ENCODE measurements around the gene PEF1.

DNA sequence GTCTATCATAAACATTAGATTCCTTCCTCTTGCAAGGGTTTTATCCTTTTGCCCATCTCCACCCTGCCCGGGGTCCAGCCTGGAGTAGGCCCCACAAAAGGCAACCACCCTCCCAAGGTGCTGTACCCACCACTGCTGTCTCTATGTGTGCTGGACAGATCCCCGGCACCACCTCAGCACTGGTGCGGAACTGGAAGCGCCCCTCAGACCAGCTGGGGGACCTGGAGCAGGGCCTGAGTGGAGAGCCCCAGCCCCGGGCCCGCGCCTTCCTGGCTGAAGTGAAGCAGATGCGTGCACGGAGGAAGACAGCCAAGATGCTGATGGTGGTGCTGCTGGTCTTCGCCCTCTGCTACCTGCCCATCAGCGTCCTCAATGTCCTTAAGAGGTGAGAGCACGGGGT, 21.3 kb downstream of the PEF1 start:
- TF ChIP-seq, protein P1, sequence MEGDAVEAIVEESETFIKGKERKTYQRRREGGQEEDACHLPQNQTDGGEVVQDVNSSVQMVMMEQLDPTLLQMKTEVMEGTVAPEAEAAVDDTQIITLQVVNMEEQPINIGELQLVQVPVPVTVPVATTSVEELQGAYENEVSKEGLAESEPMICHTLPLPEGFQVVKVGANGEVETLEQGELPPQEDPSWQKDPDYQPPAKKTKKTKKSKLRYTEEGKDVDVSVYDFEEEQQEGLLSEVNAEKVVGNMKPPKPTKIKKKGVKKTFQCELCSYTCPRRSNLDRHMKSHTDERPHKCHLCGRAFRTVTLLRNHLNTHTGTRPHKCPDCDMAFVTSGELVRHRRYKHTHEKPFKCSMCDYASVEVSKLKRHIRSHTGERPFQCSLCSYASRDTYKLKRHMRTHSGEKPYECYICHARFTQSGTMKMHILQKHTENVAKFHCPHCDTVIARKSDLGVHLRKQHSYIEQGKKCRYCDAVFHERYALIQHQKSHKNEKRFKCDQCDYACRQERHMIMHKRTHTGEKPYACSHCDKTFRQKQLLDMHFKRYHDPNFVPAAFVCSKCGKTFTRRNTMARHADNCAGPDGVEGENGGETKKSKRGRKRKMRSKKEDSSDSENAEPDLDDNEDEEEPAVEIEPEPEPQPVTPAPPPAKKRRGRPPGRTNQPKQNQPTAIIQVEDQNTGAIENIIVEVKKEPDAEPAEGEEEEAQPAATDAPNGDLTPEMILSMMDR (IDR thresholded peaks at IDR 0.05; ENCODE audit: low read length) = no peak
- TF ChIP-seq EZH2 (optimal IDR thresholded peaks at IDR 0.05; ENCODE audit: low read depth, low read length) = no peak
